Fibroblast of lung (primary cell): Measurements from ENCODE around the gene ATG7. TPM values are rescaled to one million over a fixed set of nuclear protein-coding genes. Genes with fewer than 3 reads are reported as not detected.

Source experiments
- DNase-seq, 2 donors: peaks; one replicate each; pipeline versions ENCODE4 v3.0.0 to v3.0.0-alpha.2; 2010; ENCODE audit warnings: low read depth in 2 of 2
- H2AFZ ChIP-seq: 2 replicates; pipeline ENCODE4 v1.5.1; 2012; ENCODE audit warnings: low read length, control low read depth, inconsistent platforms
- H3K27ac ChIP-seq: 2 replicates; pipeline ENCODE4 v1.5.1; 2011; ENCODE audit warnings: low read length, control low read depth; ENCODE audit not compliant: insufficient read depth
- H3K27me3 ChIP-seq: 2 replicates; pipeline ENCODE4 v1.5.1; 2011; ENCODE audit warnings: mild to moderate bottlenecking, low read length; ENCODE audit not compliant: control insufficient read depth, insufficient read depth
- H3K36me3 ChIP-seq: 2 replicates; pipeline ENCODE4 v1.5.1; 2011; ENCODE audit warnings: low read length; ENCODE audit not compliant: control insufficient read depth, insufficient read depth
- H3K4me1 ChIP-seq: 2 replicates; pipeline ENCODE4 v1.5.1; 2011; ENCODE audit warnings: low read length; ENCODE audit not compliant: control insufficient read depth, insufficient read depth; ENCODE audit errors: extremely low read depth
- H3K4me2 ChIP-seq: 2 replicates; pipeline ENCODE4 v1.5.1; 2011; ENCODE audit warnings: low read length, control low read depth; ENCODE audit not compliant: insufficient read depth; ENCODE audit errors: extremely low read depth
- H3K4me3 ChIP-seq, 4 experiments: fragments of 200-600 bp in 1 of 4; sonication (generic) in 1 of 4; replicated peaks in 1 of 4; 2 replicates each; pipeline ENCODE4 v1.5.1; 2011 to 2016; ENCODE audit warnings: low read length in 4 of 4, low read depth in 3 of 4, mild to moderate bottlenecking in 3 of 4, control low read depth in 2 of 4, inconsistent platforms in 1 of 4, mixed read lengths in 1 of 4; ENCODE audit not compliant: insufficient read depth in 1 of 4; ENCODE audit errors: control extremely low read depth in 1 of 4
- H3K79me2 ChIP-seq: 2 replicates; pipeline ENCODE4 v1.5.1; 2012; ENCODE audit warnings: mild to moderate bottlenecking, low read length, inconsistent platforms; ENCODE audit not compliant: control insufficient read depth, insufficient read depth
- H3K9ac ChIP-seq: 2 replicates; pipeline ENCODE4 v1.5.1; 2011; ENCODE audit warnings: mild to moderate bottlenecking, low read length, control low read depth; ENCODE audit not compliant: insufficient read depth
- H3K9me3 ChIP-seq: 2 replicates; pipeline ENCODE4 v1.5.1; 2012; ENCODE audit warnings: low read depth, low read length; ENCODE audit not compliant: control insufficient read depth, insufficient read depth
- H4K20me1 ChIP-seq: 2 replicates; pipeline ENCODE4 v1.5.1; 2011; ENCODE audit warnings: low read length; ENCODE audit not compliant: control insufficient read depth, insufficient read depth; ENCODE audit errors: extremely low read depth
- CTCF ChIP-seq, 2 donors: IDR thresholded peaks in 1 of 2; conservative IDR thresholded peaks in 1 of 2; 1 replicate in 1 of 2; 2 replicates in 1 of 2; pipeline ENCODE4 v1.5.1; 2011 to 2012; ENCODE audit warnings: low read length in 2 of 2, control low read depth in 1 of 2, inconsistent platforms in 1 of 2, low read depth in 1 of 2, mild to moderate bottlenecking in 1 of 2
- EZH2 ChIP-seq: IDR thresholded peaks from 2 replicates; pipeline ENCODE4 v1.5.1; 2012; ENCODE audit warnings: low read length, control low read depth, mild to moderate bottlenecking; ENCODE audit errors: missing control alignments
- polyA plus RNA-seq, 2 donors: library from polyadenylated mRNA; depleted of rRNA in 1 of 2; stranded (reverse) in 1 of 2; unstranded in 1 of 2; fragments of >200 nt; gene quantifications; 2 replicates each; pipeline ENCODE4 v1.2.1, GENCODE V29; 2011 to 2012; ENCODE audit warnings: missing spikeins in 1 of 2
- total RNA-seq: library from RNA; depleted of rRNA; stranded (reverse); fragments of >200 nt; gene quantifications from 2 replicates; pipeline ENCODE4 v1.2.1, GENCODE V29; 2014

ATG7 gene
- total and polyA plus RNA-seq, 2 donors (not counting 1 experiment from before 2014, with no cell fraction given), result 50.8 to 56.5 TPM

GRCh38 chr3:11247362-11247761 is 24.8 kb upstream of the ATG7 start:
- no peaks in the 10 kb centered on the region for H3K79me2 ChIP-seq
- TF ChIP-seq EZH2 (no peak), CTCF (conservative IDR thresholded peaks at IDR 0.05 in 1 of 2, IDR thresholded peaks at IDR 0.05 in 1 of 2; ENCODE audit: low read depth in 1 of 2, low read length in 2 of 2) (no peak)
- H3K27me3 ChIP-seq, result no peaks in the 10 kb centered on the region
- H3K4me2 ChIP-seq, result no peak overlapping the region
- H3K9me3 ChIP-seq, result no peaks in the 10 kb centered on the region
- H3K4me1 ChIP-seq, result peaks cover 3% of the 10 kb centered on the region
- no peak overlapping the region for H3K4me3 ChIP-seq
- H2AFZ ChIP-seq, result no peak overlapping the region
- no peak overlapping the region for H3K9ac ChIP-seq
- H3K36me3 ChIP-seq, result no peaks in the 10 kb centered on the region
- H3K27ac ChIP-seq, result no peak overlapping the region
- no peak for DNase-seq
- H4K20me1 ChIP-seq, result no peaks in the 10 kb centered on the region

- peaks cover 3% of the 10 kb centered on the region for H3K4me1 ChIP-seq
- no peaks in the 10 kb centered on the region for H4K20me1 ChIP-seq
- H3K4me2 ChIP-seq, result no peak overlapping the region
- DNase-seq, result peak in 1 of 2 donors; percentile 37
- no peak overlapping the region for H3K27ac ChIP-seq
- no peak overlapping the region for H3K9ac ChIP-seq
- H3K4me3 ChIP-seq, result no peak overlapping the region
- no peak for TF ChIP-seq EZH2
- TF ChIP-seq CTCF (conservative IDR thresholded peaks at IDR 0.05 in 1 of 2, IDR thresholded peaks at IDR 0.05 in 1 of 2; ENCODE audit: low read depth in 1 of 2, low read length in 2 of 2), result no peak
- H3K36me3 ChIP-seq, result no peaks in the 10 kb centered on the region
- H3K27me3 ChIP-seq, result no peaks in the 10 kb centered on the region
- H3K79me2 ChIP-seq, result no peaks in the 10 kb centered on the region
- no peak overlapping the region for H2AFZ ChIP-seq
- H3K9me3 ChIP-seq, result no peaks in the 10 kb centered on the region
Observed at GRCh38 chr3:11248596-11248995, 23.6 kb upstream of the ATG7 start.

- Histone ChIP-seq H2AFZ (no peak overlapping the region), H3K4me2 (no peak overlapping the region), H3K4me3 (no peak overlapping the region), H3K36me3 (no peaks in the 10 kb centered on the region), H3K27me3 (no peaks in the 10 kb centered on the region), H3K9ac (no peak overlapping the region), H3K27ac (no peak overlapping the region), H3K4me1 (peaks cover 3% of the 10 kb centered on the region), H3K79me2 (no peaks in the 10 kb centered on the region), H4K20me1 (no peaks in the 10 kb centered on the region), H3K9me3 (no peaks in the 10 kb centered on the region)
- TF ChIP-seq EZH2 (no peak), CTCF (conservative IDR thresholded peaks at IDR 0.05 in 1 of 2, IDR thresholded peaks at IDR 0.05 in 1 of 2; ENCODE audit: low read depth in 1 of 2, low read length in 2 of 2) (no peak)
- no peak for DNase-seq
Observed at GRCh38 chr3:11250902-11251806, 21.0 kb upstream of the ATG7 start.
